IPS DF 4.7 (cell line): ENCODE data around the gene TMEM175.

ENCODE experiments used
- DNase-seq: peaks from one replicate; pipeline ENCODE4 v3.0.0-alpha.2; 2013; ENCODE audit warnings: low spot score; ENCODE audit errors: extremely low read depth

TMEM175 gene

GRCh38 chr4:1002131-1002630 lies 69.9 kb downstream of the TMEM175 start:
- DNase-seq = no peak

DNA sequence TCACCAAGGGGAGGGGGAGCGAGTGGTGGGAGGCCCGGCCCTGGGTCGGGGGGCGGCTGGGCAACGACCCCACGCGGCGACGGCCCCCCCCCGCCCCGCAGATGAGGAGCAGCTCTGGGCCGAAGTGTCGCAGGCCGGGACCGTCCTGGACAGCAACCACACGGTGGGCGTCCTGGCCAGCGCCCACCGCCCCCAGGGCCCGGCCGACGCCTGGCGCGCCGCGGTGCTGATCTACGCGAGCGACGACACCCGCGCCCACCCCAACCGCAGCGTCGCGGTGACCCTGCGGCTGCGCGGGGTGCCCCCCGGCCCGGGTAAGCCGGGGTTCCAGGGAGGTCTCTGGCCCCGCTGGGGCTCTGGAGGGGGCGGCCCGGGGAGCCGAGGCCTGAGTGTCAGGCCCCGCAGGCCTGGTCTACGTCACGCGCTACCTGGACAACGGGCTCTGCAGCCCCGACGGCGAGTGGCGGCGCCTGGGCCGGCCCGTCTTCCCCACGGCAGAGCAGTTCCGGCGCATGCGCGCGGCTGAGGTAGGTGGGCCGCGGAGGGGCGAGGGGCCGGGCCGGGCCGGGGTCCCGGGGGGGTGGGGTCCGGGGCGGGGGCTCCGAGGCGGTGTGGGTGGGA lies 70.5 kb downstream of the TMEM175 start:
- no peak for DNase-seq

DNA sequence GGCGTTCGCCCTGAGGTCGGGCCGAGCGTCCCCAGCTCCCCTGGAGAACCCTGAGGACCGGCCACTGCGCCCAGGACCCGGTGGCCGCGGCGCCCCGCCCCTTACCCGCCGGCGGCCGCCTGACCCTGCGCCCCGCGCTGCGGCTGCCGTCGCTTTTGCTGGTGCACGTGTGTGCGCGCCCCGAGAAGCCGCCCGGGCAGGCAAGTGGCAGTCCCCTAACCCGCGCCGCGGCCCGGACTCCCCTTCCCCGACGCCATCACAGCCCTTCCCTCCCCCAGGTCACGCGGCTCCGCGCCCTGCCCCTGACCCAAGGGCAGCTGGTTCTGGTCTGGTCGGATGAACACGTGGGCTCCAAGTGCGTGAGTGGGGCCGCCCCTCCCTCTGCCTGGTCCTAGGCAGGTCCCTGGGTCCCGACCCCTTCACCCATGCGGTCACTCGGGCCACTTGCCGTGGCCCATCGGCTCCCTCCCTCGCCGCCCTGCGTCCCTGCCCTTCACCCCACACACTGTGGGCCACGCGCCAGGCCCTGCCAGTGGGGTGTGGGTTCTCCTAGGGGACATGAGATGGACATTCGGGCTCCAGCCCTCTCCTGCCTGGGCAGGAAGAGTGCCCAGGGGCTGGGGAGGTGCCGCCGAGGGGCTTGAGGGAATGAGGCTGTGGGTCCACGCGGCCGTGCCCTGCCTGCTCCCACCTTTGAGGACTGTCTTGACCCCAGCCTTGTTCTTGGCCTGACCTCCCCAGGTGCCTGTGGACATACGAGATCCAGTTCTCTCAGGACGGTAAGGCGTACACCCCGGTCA lies 71.2 kb downstream of the TMEM175 start:
- no peak for DNase-seq

GRCh38 chr4:1004071-1004418 lies 71.8 kb downstream of the TMEM175 start:
- no peak for DNase-seq

- no peak for DNase-seq
Measured at GRCh38 chr4:1004557-1005485, 72.6 kb downstream of the TMEM175 start.

DNA sequence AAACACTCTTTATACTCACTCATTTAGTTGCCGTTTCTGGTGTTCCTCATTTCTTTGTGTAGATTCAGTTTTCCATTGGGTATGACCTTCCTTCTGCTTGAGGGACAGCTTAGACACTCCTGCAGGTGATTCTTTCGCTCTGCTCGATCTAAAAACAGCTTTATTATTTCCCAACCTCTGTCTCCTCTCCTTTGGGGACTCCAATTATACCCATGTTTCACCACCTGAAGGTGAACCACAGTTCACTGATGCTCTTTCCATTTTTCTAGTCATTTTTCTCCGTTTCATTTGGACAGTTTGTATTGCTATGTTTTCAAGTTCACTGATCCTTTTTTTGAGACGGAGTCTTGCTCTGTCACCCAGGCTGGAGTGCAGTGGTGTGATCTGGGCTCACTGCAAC lies 74.6 kb downstream of the TMEM175 start:
- DNase-seq = no peak
